Panc1 (cell line): ENCODE results near the gene APOA5. TPM values are rescaled to one million over a fixed set of nuclear protein-coding genes. Genes with fewer than 3 reads are reported as not detected.

Experiments
- ATAC-seq: fragments of 200-7000 bp; cut with Tn5 transposase; 2 replicates; pipeline ENCODE4 v1.9.1; 2020; ENCODE audit warnings: mild to moderate bottlenecking, moderate library complexity
- BruUV-seq: library from RNA; stranded (reverse); fragments of 400-500 nt; replicated peaks from 2 replicates; lab custom pipeline; 2021; lab: Mats Ljungman, UMichigan
- CTCF ChIA-PET: fragments of 300-600 bp; sonication (Branson Sonifier 250); formaldehyde crosslinking; loops from one replicate; lab custom pipeline; 2022; ENCODE audit warnings: antibody characterized with exemption; lab: Charles Lee
- POLR2A ChIA-PET: fragments of 300-600 bp; sonication (Branson Sonifier 250); formaldehyde crosslinking; loops from one replicate; lab custom pipeline; 2022; ENCODE audit warnings: antibody characterized with exemption; lab: Charles Lee
- DNase-seq: peaks from one replicate; pipeline ENCODE4 v3.0.0-alpha.2; 2010; ENCODE audit warnings: low read depth, low spot score
- H3K27ac ChIP-seq: 2 replicates; pipeline ENCODE4 v1.5.1; 2011; ENCODE audit warnings: mild to moderate bottlenecking, low read length, inconsistent platforms
- H3K27me3 ChIP-seq: fragments of 200-500 bp; sonication (Bioruptor generic); 2 replicates; pipeline ENCODE4 v1.6.0; 2014; ENCODE audit warnings: low read length, inconsistent platforms; ENCODE audit not compliant: control insufficient read depth, insufficient read depth
- H3K36me3 ChIP-seq: fragments of 200-500 bp; sonication (Bioruptor generic); 2 replicates; pipeline ENCODE4 v1.5.1; 2014; ENCODE audit warnings: inconsistent platforms, mild to moderate bottlenecking, low read length, moderate library complexity; ENCODE audit not compliant: control insufficient read depth, insufficient read depth
- H3K4me1 ChIP-seq: 2 replicates; pipeline ENCODE4 v1.5.1; 2011; ENCODE audit warnings: inconsistent platforms, mild to moderate bottlenecking, low read length, moderate library complexity; ENCODE audit not compliant: control insufficient read depth, insufficient read depth
- H3K4me3 ChIP-seq, 2 experiments: 2 replicates each; pipeline ENCODE4 v1.5.1; 2011 to 2012; ENCODE audit warnings: low read depth in 2 of 2, low read length in 2 of 2, mild to moderate bottlenecking in 2 of 2, inconsistent platforms in 1 of 2, moderate library complexity in 1 of 2
- H3K9me3 ChIP-seq: fragments of 200-500 bp; sonication (Bioruptor generic); 2 replicates; pipeline ENCODE4 v1.5.1; 2014; ENCODE audit warnings: low read depth, mild to moderate bottlenecking, inconsistent platforms, low read length, moderate library complexity; ENCODE audit not compliant: control insufficient read depth, insufficient read depth
- CTCF ChIP-seq: fragments of 450-650 bp; IDR thresholded peaks from 2 replicates; pipeline ENCODE4 v1.5.1; 2017; ENCODE audit warnings: mild to moderate bottlenecking
- POLR2AphosphoS5 ChIP-seq: IDR thresholded peaks from 2 replicates; pipeline ENCODE4 v1.6.1; 2012; ENCODE audit warnings: mild to moderate bottlenecking, low read depth, low read length, moderate library complexity
- REST ChIP-seq, 2 experiments: IDR thresholded peaks; 2 replicates each; pipeline ENCODE4 v1.6.1; 2011 to 2012; ENCODE audit warnings: low read depth in 2 of 2, control low read depth in 1 of 2, low read length in 1 of 2, mild to moderate bottlenecking in 1 of 2, moderate library complexity in 1 of 2; ENCODE audit not compliant: insufficient read depth in 1 of 2
- SIN3A ChIP-seq: IDR thresholded peaks from 2 replicates; pipeline ENCODE4 v1.6.1; 2012; ENCODE audit warnings: low read depth, mild to moderate bottlenecking, low read length, moderate library complexity, borderline replicate concordance; ENCODE audit not compliant: insufficient read depth
- TCF7L2 ChIP-seq: IDR thresholded peaks from 2 replicates; pipeline ENCODE4 v1.6.1; 2011; ENCODE audit warnings: mild to moderate bottlenecking, low read depth, low read length, inconsistent platforms
- in situ Hi-C: cut with HindIII; loops from 2 replicates; pipeline ENCODE4 v1.10.0; 2016; ENCODE audit warnings: low sequenced_read_pairs, low pct_unique_long_range_greater_than_20kb
- intact Hi-C: fragments of 100-400 bp; cut with micrococcal nuclease; formaldehyde crosslinking; loops from one replicate; pipeline ENCODE4 v1.10.0; 2022; ENCODE audit not compliant: unreplicated experiment
- total RNA-seq: library from RNA; stranded (reverse); gene quantifications from one replicate; pipeline ENCODE4 v1.2.1, GENCODE V29; 2021; ENCODE audit not compliant: unreplicated experiment

Gene APOA5
- total RNA-seq, 1 experiment from 2014 or later = 0.39 TPM

GRCh38 chr11:116826751-116827431 is 35.2 kb upstream of the APOA5 start:
- Histone ChIP-seq H3K27me3 (no peaks in the 10 kb centered on the region), H3K36me3 (no peaks in the 10 kb centered on the region), H3K27ac (no peak overlapping the region), H3K4me1 (no peaks in the 10 kb centered on the region), H3K9me3 (no peaks in the 10 kb centered on the region), H3K4me3 (no peak overlapping the region)
- ChIA-PET POLR2A (interaction anchor here (0.7 kb wide), 1 partner anchor 44 kb away, joined by 3 read pairs; no protein-coding TSS in a partner anchor), CTCF (no interaction called here)
- TF ChIP-seq TCF7L2 (no peak), CTCF (no peak), REST (IDR thresholded peaks at IDR 0.05; ENCODE audit: insufficient read depth in 1 of 2, low read depth in 2 of 2, low read length in 1 of 2) (no peak), POLR2AphosphoS5 (no peak), SIN3A (no peak)
- ATAC-seq (no peak), DNase-seq (no peak)
- no TSS peak for BruUV-seq
- in situ Hi-C loops = no loop called here
- intact Hi-C loops = no loop called here

DNA sequence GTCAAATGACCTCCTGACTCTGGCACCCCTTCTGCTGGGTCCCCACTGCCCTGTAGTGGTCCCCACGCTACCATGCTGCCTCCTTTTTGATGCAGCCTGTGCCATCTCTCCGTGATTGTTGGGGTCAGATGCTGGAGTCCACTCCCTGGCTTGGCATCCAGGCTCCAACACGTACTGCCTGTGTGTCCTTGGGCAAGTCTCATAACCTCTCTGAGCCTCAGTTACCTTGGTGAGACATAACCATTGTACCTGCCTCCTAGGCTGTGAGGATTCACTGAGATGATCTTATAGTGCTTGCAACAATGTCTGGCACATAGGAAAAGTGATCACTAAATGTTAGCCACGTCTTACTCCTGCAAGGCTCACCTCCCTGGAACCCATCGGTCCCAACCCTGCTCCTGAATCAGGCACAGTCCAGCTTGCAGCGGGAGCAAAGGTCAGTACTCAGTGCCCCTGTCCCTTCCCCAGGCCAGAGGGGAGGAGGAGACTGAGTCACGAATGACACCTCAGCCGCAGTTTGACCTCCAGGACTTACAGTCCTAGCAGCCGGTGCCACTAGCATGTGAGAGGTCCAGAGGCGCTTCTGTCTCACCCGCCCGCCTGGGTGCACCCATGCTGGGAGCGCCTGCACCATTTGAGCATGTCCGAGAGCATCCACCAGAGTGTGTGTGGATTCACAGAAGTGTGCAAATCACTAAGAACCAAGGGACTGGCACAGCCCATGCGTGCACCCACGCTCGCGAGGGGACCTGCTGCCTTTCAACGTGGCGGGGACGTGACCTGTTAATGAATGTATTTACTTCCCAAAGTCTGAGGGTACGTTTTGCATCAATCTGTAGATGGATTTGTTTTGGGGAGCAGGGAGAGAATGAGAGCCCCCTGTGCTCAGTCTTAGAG is 34.4 kb upstream of the APOA5 start:
- no peaks in the 10 kb centered on the region for H3K36me3 ChIP-seq
- H3K4me3 ChIP-seq = no peak overlapping the region
- no peaks in the 10 kb centered on the region for H3K27me3 ChIP-seq
- POLR2A ChIA-PET = interaction anchor here (0.7 kb wide), 1 partner anchor 43 kb away, joined by 3 read pairs; no protein-coding TSS in a partner anchor
- ATAC-seq = no peak
- in situ Hi-C loops (no loop called here), intact Hi-C loops (no loop called here)
- no peak for TF ChIP-seq CTCF
- no peak for TF ChIP-seq SIN3A
- TF ChIP-seq TCF7L2 = no peak
- TF ChIP-seq REST (IDR thresholded peaks at IDR 0.05; ENCODE audit: insufficient read depth in 1 of 2, low read depth in 2 of 2, low read length in 1 of 2) = no peak
- no peak for TF ChIP-seq POLR2AphosphoS5
- CTCF ChIA-PET = no interaction called here
- H3K9me3 ChIP-seq = no peaks in the 10 kb centered on the region
- H3K4me1 ChIP-seq = no peaks in the 10 kb centered on the region
- BruUV-seq = no TSS peak
- DNase-seq = no peak
- H3K27ac ChIP-seq = no peak overlapping the region
